HepG2 (cell line): ENCODE data around the gene ERBB3. TPM values are rescaled to one million over a fixed set of nuclear protein-coding genes. Genes with fewer than 3 reads are reported as not detected.

Experiments
- CEBPB ChIP-seq: IDR thresholded peaks from 2 replicates; pipeline ENCODE4 v1.6.1; 2011; ENCODE audit warnings: low read depth, low read length, improper control_type of control experiment, borderline replicate concordance
- GABPB1 ChIP-seq: IDR thresholded peaks from 2 replicates; pipeline ENCODE4 v1.6.1; 2016; ENCODE audit warnings: mild to moderate bottlenecking, missing genetic modification reagents, moderate library complexity, missing compliant biosample characterization
- KDM6A ChIP-seq: IDR thresholded peaks from 2 replicates; pipeline ENCODE4 v1.6.1; 2016; ENCODE audit warnings: low read depth
- KMT2A ChIP-seq: sonication (generic); formaldehyde crosslinking; IDR thresholded peaks from 2 replicates; pipeline ENCODE4 v1.4.0; 2020; ENCODE audit warnings: missing genetic modification reagents
- MAFG ChIP-seq: sonication (generic); formaldehyde crosslinking; IDR thresholded peaks from 2 replicates; pipeline ENCODE4 v1.5.1; 2020; ENCODE audit warnings: mild to moderate bottlenecking, missing genetic modification reagents
- NR1H2 ChIP-seq: sonication (generic); formaldehyde crosslinking; IDR thresholded peaks from 2 replicates; pipeline ENCODE4 v1.8.1; 2022; ENCODE audit warnings: low read depth, missing genetic modification reagents, borderline replicate concordance
- NR2F6 ChIP-seq, 2 experiments: IDR thresholded peaks; 2 replicates each; pipeline ENCODE4 v1.6.1; 2016; ENCODE audit warnings: antibody characterized with exemption in 1 of 2, mild to moderate bottlenecking in 1 of 2
- PHF20 ChIP-seq: sonication (generic); formaldehyde crosslinking; IDR thresholded peaks from 2 replicates; pipeline ENCODE4 v1.5.0; 2020; ENCODE audit warnings: mild to moderate bottlenecking, missing genetic modification reagents
- SIN3A ChIP-seq: IDR thresholded peaks from 2 replicates; pipeline ENCODE4 v1.6.1; 2011; ENCODE audit warnings: low read depth, mild to moderate bottlenecking, control low read depth, low read length, borderline replicate concordance
- TEAD3 ChIP-seq: optimal IDR thresholded peaks from 2 replicates; pipeline ENCODE3; 2016; ENCODE audit warnings: borderline replicate concordance
- TERF1 ChIP-seq: sonication (generic); formaldehyde crosslinking; IDR thresholded peaks from 2 replicates; pipeline ENCODE4 v1.8.0; 2022; ENCODE audit warnings: mild to moderate bottlenecking, missing genetic modification reagents, moderate library complexity
- THAP11 ChIP-seq: IDR thresholded peaks from 2 replicates; pipeline ENCODE4 v1.6.1; 2016; ENCODE audit warnings: missing biosample characterization, missing genetic modification reagents
- ZEB1 ChIP-seq: IDR thresholded peaks from 2 replicates; pipeline ENCODE4 v1.6.1; 2012; ENCODE audit warnings: mild to moderate bottlenecking, low read depth, inconsistent platforms; ENCODE audit not compliant: insufficient replicate concordance
- ZNF260 ChIP-seq: sonication (generic); formaldehyde crosslinking; IDR thresholded peaks from 2 replicates; pipeline ENCODE4 v1.4.0; 2020; ENCODE audit warnings: missing genetic modification reagents, low read depth, mild to moderate bottlenecking, borderline replicate concordance
- ZNF331 ChIP-seq: sonication (generic); formaldehyde crosslinking; IDR thresholded peaks from 2 replicates; pipeline ENCODE4 v1.4.0; 2020; ENCODE audit warnings: missing genetic modification reagents
- ZNF549 ChIP-seq: sonication (generic); formaldehyde crosslinking; IDR thresholded peaks from 2 replicates; pipeline ENCODE4 v1.5.0; 2020; ENCODE audit warnings: missing genetic modification reagents
- ZNF589 ChIP-seq: sonication (generic); formaldehyde crosslinking; conservative IDR thresholded peaks from 2 replicates; pipeline ENCODE4 v1.8.0; 2022; ENCODE audit warnings: mild to moderate bottlenecking, moderate library complexity, missing genetic modification reagents
- polyA plus RNA-seq, 8 experiments: library from polyadenylated mRNA; depleted of rRNA in 3 of 8; stranded (reverse) in 7 of 8; unstranded in 1 of 8; fragments of >200 nt; fragmentation: Illumina TruSeq in 4 of 8; extraction: Trizol in 4 of 8; gene quantifications; 2 replicates each; pipeline versions ENCODE4 v1.2.1 to v1.2.3, GENCODE V29; 2011 to 2016; ENCODE audit warnings: low read depth in 4 of 8, missing spikeins in 1 of 8, mixed read lengths in 1 of 8; ENCODE audit not compliant: insufficient read depth in 1 of 8
- total RNA-seq, 5 experiments: library from RNA; depleted of rRNA; stranded (reverse); fragments of >200 nt; fragmentation: Illumina TruSeq; extraction: Trizol; gene quantifications; 2 replicates each; pipeline ENCODE4 v1.2.3, GENCODE V29; 2016; ENCODE audit warnings: low read depth in 1 of 5
- TF ChIP-seq, protein P1 (sequence below): IDR thresholded peaks from 2 replicates; pipeline ENCODE4 v1.6.1; 2016
- TF ChIP-seq, protein P2 (sequence below): sonication (generic); formaldehyde crosslinking; IDR thresholded peaks from 2 replicates; pipeline ENCODE4 v1.8.0; 2022; ENCODE audit warnings: missing genetic modification reagents, mild to moderate bottlenecking, inconsistent platforms, borderline replicate concordance
- TF ChIP-seq, protein P3 (sequence below): sonication (generic); formaldehyde crosslinking; IDR thresholded peaks from 2 replicates; pipeline ENCODE4 v1.8.0; 2023; ENCODE audit warnings: mild to moderate bottlenecking, missing genetic modification reagents
- TF ChIP-seq, protein P4 (sequence below): sonication (generic); formaldehyde crosslinking; IDR thresholded peaks from 2 replicates; pipeline ENCODE4 v1.4.0; 2020; ENCODE audit warnings: mild to moderate bottlenecking, missing genetic modification reagents, borderline replicate concordance

ERBB3 gene
- total and polyA plus RNA-seq, 2 of the 13 experiments (the other 11 are each of a cell fraction or from before 2014, with no cell fraction given): 93.6 to 358 TPM

DNA sequence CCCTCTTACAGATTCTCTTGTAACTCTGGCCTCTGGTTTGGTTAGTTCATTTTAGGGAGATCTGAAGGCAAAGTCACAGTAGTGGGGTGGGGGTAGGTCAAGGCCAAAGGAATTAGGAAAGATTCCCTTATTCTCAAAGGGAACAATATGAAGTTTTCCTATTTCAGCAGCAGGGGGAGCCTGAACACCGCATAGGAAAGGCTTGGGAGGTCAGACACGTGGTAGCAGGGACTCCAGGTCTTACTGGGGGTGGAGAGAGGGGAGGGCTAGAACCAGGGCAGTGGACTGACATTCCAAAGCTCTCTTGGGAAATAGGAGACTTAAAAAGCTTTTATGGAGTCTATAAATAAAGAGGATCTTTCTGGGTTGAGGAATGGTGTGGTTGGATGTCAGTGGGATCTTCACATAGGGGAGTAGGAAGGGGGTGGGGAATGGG, 39.4 kb downstream of the ERBB3 start (continued):
- TF ChIP-seq TERF1 (CRISPR knock-in tag): no peak
- TF ChIP-seq KDM6A (CRISPR knock-in tag): no peak
- TF ChIP-seq, protein P1, sequence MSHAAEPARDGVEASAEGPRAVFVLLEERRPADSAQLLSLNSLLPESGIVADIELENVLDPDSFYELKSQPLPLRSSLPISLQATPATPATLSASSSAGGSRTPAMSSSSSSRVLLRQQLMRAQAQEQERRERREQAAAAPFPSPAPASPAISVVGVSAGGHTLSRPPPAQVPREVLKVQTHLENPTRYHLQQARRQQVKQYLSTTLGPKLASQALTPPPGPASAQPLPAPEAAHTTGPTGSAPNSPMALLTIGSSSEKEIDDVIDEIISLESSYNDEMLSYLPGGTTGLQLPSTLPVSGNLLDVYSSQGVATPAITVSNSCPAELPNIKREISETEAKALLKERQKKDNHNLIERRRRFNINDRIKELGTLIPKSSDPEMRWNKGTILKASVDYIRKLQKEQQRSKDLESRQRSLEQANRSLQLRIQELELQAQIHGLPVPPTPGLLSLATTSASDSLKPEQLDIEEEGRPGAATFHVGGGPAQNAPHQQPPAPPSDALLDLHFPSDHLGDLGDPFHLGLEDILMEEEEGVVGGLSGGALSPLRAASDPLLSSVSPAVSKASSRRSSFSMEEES (CRISPR knock-in tag): 0 out of 2 replicates have a peak, but pooled peaks have one; percentile 63
- no peak for TF ChIP-seq ZEB1
- peak; percentile 58 for TF ChIP-seq TEAD3
- TF ChIP-seq, protein P2, sequence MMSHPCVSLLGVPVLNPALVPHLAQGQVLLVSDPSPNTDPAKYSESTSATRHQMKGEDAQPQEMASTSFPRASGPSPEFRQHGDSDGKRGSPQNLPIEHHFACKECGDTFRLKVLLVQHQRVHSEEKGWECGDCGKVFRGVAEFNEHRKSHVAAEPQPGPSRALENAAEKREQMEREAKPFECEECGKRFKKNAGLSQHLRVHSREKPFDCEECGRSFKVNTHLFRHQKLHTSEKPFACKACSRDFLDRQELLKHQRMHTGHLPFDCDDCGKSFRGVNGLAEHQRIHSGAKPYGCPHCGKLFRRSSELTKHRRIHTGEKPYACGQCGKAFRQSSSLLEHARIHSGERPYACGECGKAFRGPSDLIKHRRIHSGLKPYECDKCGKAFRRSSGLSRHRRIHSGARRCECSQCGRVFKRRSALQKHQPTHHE (CRISPR knock-in tag): 0 out of 2 replicates have a peak, but pooled peaks have one; percentile 17
- TF ChIP-seq ZNF589 (CRISPR knock-in tag): no peak
- TF ChIP-seq ZNF331 (CRISPR knock-in tag): 0 out of 2 replicates have a peak, but pooled peaks have one; percentile 35
- no peak for TF ChIP-seq NR1H2 (CRISPR knock-in tag)
- TF ChIP-seq, protein P3, sequence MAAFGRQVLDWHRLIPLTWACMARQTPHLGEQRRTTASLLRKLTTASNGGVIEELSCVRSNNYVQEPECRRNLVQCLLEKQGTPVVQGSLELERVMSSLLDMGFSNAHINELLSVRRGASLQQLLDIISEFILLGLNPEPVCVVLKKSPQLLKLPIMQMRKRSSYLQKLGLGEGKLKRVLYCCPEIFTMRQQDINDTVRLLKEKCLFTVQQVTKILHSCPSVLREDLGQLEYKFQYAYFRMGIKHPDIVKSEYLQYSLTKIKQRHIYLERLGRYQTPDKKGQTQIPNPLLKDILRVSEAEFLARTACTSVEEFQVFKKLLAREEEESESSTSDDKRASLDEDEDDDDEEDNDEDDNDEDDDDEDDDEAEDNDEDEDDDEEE: no peak
- TF ChIP-seq ZNF260 (CRISPR knock-in tag): no peak
- TF ChIP-seq PHF20 (CRISPR knock-in tag): no peak
- peak; percentile 40; the same call in 1 of the 2 replicates for TF ChIP-seq KMT2A (CRISPR knock-in tag)
- TF ChIP-seq CEBPB: peak; percentile 19; the same call in 1 of the 2 replicates
- TF ChIP-seq, protein P4, sequence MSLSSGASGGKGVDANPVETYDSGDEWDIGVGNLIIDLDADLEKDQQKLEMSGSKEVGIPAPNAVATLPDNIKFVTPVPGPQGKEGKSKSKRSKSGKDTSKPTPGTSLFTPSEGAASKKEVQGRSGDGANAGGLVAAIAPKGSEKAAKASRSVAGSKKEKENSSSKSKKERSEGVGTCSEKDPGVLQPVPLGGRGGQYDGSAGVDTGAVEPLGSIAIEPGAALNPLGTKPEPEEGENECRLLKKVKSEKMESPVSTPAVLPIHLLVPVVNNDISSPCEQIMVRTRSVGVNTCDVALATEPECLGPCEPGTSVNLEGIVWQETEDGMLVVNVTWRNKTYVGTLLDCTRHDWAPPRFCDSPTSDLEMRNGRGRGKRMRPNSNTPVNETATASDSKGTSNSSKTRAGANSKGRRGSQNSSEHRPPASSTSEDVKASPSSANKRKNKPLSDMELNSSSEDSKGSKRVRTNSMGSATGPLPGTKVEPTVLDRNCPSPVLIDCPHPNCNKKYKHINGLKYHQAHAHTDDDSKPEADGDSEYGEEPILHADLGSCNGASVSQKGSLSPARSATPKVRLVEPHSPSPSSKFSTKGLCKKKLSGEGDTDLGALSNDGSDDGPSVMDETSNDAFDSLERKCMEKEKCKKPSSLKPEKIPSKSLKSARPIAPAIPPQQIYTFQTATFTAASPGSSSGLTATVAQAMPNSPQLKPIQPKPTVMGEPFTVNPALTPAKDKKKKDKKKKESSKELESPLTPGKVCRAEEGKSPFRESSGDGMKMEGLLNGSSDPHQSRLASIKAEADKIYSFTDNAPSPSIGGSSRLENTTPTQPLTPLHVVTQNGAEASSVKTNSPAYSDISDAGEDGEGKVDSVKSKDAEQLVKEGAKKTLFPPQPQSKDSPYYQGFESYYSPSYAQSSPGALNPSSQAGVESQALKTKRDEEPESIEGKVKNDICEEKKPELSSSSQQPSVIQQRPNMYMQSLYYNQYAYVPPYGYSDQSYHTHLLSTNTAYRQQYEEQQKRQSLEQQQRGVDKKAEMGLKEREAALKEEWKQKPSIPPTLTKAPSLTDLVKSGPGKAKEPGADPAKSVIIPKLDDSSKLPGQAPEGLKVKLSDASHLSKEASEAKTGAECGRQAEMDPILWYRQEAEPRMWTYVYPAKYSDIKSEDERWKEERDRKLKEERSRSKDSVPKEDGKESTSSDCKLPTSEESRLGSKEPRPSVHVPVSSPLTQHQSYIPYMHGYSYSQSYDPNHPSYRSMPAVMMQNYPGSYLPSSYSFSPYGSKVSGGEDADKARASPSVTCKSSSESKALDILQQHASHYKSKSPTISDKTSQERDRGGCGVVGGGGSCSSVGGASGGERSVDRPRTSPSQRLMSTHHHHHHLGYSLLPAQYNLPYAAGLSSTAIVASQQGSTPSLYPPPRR (CRISPR knock-in tag): no peak
- no peak for TF ChIP-seq ZNF549 (CRISPR knock-in tag)
- TF ChIP-seq MAFG (CRISPR knock-in tag): no peak
- peak; percentile 71; the same call in 1 of the 2 replicates for TF ChIP-seq SIN3A
- TF ChIP-seq GABPB1 (CRISPR knock-in tag): no peak
- TF ChIP-seq THAP11 (CRISPR knock-in tag): peak; percentile 76
- peak; percentile 84 for TF ChIP-seq NR2F6 (IDR thresholded peaks at IDR 0.05)
- peak; percentile 84 for TF ChIP-seq NR2F6 (CRISPR knock-in tag; IDR thresholded peaks at IDR 0.05)
